Endometrial microvascular endothelial cells (primary cell): ENCODE data around the gene PIERCE2. TPM values are rescaled to one million over a fixed set of nuclear protein-coding genes. Genes with fewer than 3 reads are reported as not detected.
"Not testable (repeated sequence)": the region's sequence is repeated elsewhere in the genome, so short reads cannot be mapped to it uniquely, and the experiment has no call there.

Experiments used
- in situ Hi-C: cut with HindIII; loops from 2 replicates; pipeline ENCODE4 v1.10.0; 2017; ENCODE audit warnings: low sequenced_read_pairs, low pct_unique_long_range_greater_than_20kb; ENCODE audit errors: inconsistent ontology term
- total RNA-seq: library from RNA; depleted of rRNA; stranded (reverse); fragments of >200 nt; gene quantifications from one replicate; pipeline ENCODE4 v1.2.3, GENCODE V29; 2015; ENCODE audit errors: inconsistent ontology term

Gene PIERCE2
- total RNA-seq = not detected

GRCh38 chr15:55408012-55408928 is at the start of gene PIERCE2, which contains the start of gene CCPG1:
Gene PIERCE2, plus strand, starts transcription at chr15:55408495. Its CDS starts 274 bp downstream, at chr15:55408769.
Gene CCPG1, minus strand, starts transcription at chr15:55408359. Its CDS starts 18,935 bp downstream, at chr15:55389424.
- in situ Hi-C loops = no loop called here

GRCh38 chr15:55360256-55360655 is 48.0 kb upstream of the PIERCE2 start:
- in situ Hi-C loops = no loop called here

- in situ Hi-C loops = no loop called here
Observed at GRCh38 chr15:55361048-55361447, 47.2 kb upstream of the PIERCE2 start.

- in situ Hi-C loops = no loop called here
Observed at GRCh38 chr15:55362641-55363040, 45.7 kb upstream of the PIERCE2 start.

- in situ Hi-C loops = no loop called here
Observed at GRCh38 chr15:55366981-55367380, 41.3 kb upstream of the PIERCE2 start.

- in situ Hi-C loops = no loop called here
Observed at GRCh38 chr15:55372701-55373440, 35.4 kb upstream of the PIERCE2 start.

- in situ Hi-C loops = no loop called here
Observed at GRCh38 chr15:55379095-55379494, 29.2 kb upstream of the PIERCE2 start.

GRCh38 chr15:55381595-55381994 is 26.7 kb upstream of the PIERCE2 start:
- in situ Hi-C loops = no loop called here

GRCh38 chr15:55383687-55384086 is 24.6 kb upstream of the PIERCE2 start:
- in situ Hi-C loops = no loop called here

- in situ Hi-C loops = no loop called here
Observed at GRCh38 chr15:55387027-55387426, 21.3 kb upstream of the PIERCE2 start.

GRCh38 chr15:55389264-55389607 is 19.1 kb upstream of the PIERCE2 start:
- in situ Hi-C loops = no loop called here

- in situ Hi-C loops = no loop called here
Observed at GRCh38 chr15:55394694-55395093, 13.6 kb upstream of the PIERCE2 start.

GRCh38 chr15:55398243-55398642 is 10.1 kb upstream of the PIERCE2 start:
- in situ Hi-C loops = no loop called here

- in situ Hi-C loops = not testable (repeated sequence)
Observed at GRCh38 chr15:55400050-55400449, 8.2 kb upstream of the PIERCE2 start.

- in situ Hi-C loops = no loop called here
Observed at GRCh38 chr15:55401786-55402246, 6.5 kb upstream of the PIERCE2 start.

- in situ Hi-C loops = no loop called here
Observed at GRCh38 chr15:55402707-55403106, 5.6 kb upstream of the PIERCE2 start.

GRCh38 chr15:55403531-55403930 is 4.8 kb upstream of the PIERCE2 start:
- in situ Hi-C loops = no loop called here

GRCh38 chr15:55407498-55408011 is 740 bp upstream of the PIERCE2 start:
- in situ Hi-C loops = no loop called here

- in situ Hi-C loops = not testable (repeated sequence)
Observed at GRCh38 chr15:55408976-55409375, 681 bp downstream of the PIERCE2 start.

GRCh38 chr15:55417678-55418077 is 9.4 kb downstream of the PIERCE2 start:
- in situ Hi-C loops = not testable (repeated sequence)
